Measurements from ENCODE around the gene CDH22. TPM values are rescaled to one million over a fixed set of nuclear protein-coding genes. Genes with fewer than 3 reads are reported as not detected.

CDH22 gene
- total RNA-seq, 1 experiment from 2014 or later, result 0.07 TPM

GRCh38 chr20:46285072-46285471, 23.2 kb downstream of the CDH22 start:
- in situ Hi-C loops (cut with HindIII; ENCODE audit: low pct_unique_long_range_greater_than_20kb, low sequenced_read_pairs), result no loop called here
- no peak for DNase-seq (ENCODE audit: low read depth)

GRCh38 chr20:46284040-46284427, 24.3 kb downstream of the CDH22 start:
- DNase-seq (ENCODE audit: low read depth), result no peak
- in situ Hi-C loops (cut with HindIII; ENCODE audit: low pct_unique_long_range_greater_than_20kb, low sequenced_read_pairs), result no loop called here

GRCh38 chr20:46283426-46284039, 24.8 kb downstream of the CDH22 start:
- peak; percentile 37 for DNase-seq (ENCODE audit: low read depth)
- in situ Hi-C loops (cut with HindIII; ENCODE audit: low pct_unique_long_range_greater_than_20kb, low sequenced_read_pairs), result no loop called here

- in situ Hi-C loops (cut with HindIII; ENCODE audit: low pct_unique_long_range_greater_than_20kb, low sequenced_read_pairs), result no loop called here
Observed at GRCh38 chr20:46282669-46283068, 25.6 kb downstream of the CDH22 start.

GRCh38 chr20:46279103-46279502, 29.2 kb downstream of the CDH22 start:
- DNase-seq (ENCODE audit: low read depth), result no peak
- in situ Hi-C loops (cut with HindIII; ENCODE audit: low pct_unique_long_range_greater_than_20kb, low sequenced_read_pairs), result no loop called here

More at GRCh38 chr20:46282669-46283068, 25.6 kb downstream of the CDH22 start:
- no peak for DNase-seq (ENCODE audit: low read depth)

- no peak for DNase-seq (ENCODE audit: low read depth)
- in situ Hi-C loops (cut with HindIII; ENCODE audit: low pct_unique_long_range_greater_than_20kb, low sequenced_read_pairs), result no loop called here
Observed at GRCh38 chr20:46277602-46278001, 30.7 kb downstream of the CDH22 start.

GRCh38 chr20:46276531-46276930, 31.8 kb downstream of the CDH22 start:
- no peak for DNase-seq (ENCODE audit: low read depth)
- in situ Hi-C loops (cut with HindIII; ENCODE audit: low pct_unique_long_range_greater_than_20kb, low sequenced_read_pairs), result no loop called here

GRCh38 chr20:46275091-46275490, 33.2 kb downstream of the CDH22 start:
- in situ Hi-C loops (cut with HindIII; ENCODE audit: low pct_unique_long_range_greater_than_20kb, low sequenced_read_pairs), result no loop called here
- DNase-seq (ENCODE audit: low read depth), result no peak

- DNase-seq (ENCODE audit: low read depth), result no peak
- in situ Hi-C loops (cut with HindIII; ENCODE audit: low pct_unique_long_range_greater_than_20kb, low sequenced_read_pairs), result no loop called here
Observed at GRCh38 chr20:46273717-46274116, 34.6 kb downstream of the CDH22 start.

GRCh38 chr20:46272389-46273047, 35.8 kb downstream of the CDH22 start:
- no peak for DNase-seq (ENCODE audit: low read depth)
- in situ Hi-C loops (cut with HindIII; ENCODE audit: low pct_unique_long_range_greater_than_20kb, low sequenced_read_pairs), result no loop called here

GRCh38 chr20:46270977-46271744, 37.1 kb downstream of the CDH22 start:
- in situ Hi-C loops (cut with HindIII; ENCODE audit: low pct_unique_long_range_greater_than_20kb, low sequenced_read_pairs), result no loop called here

GRCh38 chr20:46269372-46269771, 38.9 kb downstream of the CDH22 start:
- in situ Hi-C loops (cut with HindIII; ENCODE audit: low pct_unique_long_range_greater_than_20kb, low sequenced_read_pairs), result no loop called here
- DNase-seq (ENCODE audit: low read depth), result no peak

More at GRCh38 chr20:46270977-46271744, 37.1 kb downstream of the CDH22 start:
- no peak for DNase-seq (ENCODE audit: low read depth)

GRCh38 chr20:46268662-46269061, 39.6 kb downstream of the CDH22 start:
- no peak for DNase-seq (ENCODE audit: low read depth)
- in situ Hi-C loops (cut with HindIII; ENCODE audit: low pct_unique_long_range_greater_than_20kb, low sequenced_read_pairs), result no loop called here

GRCh38 chr20:46268131-46268614, 40.1 kb downstream of the CDH22 start:
- no peak for DNase-seq (ENCODE audit: low read depth)
- in situ Hi-C loops (cut with HindIII; ENCODE audit: low pct_unique_long_range_greater_than_20kb, low sequenced_read_pairs), result no loop called here

- no peak for DNase-seq (ENCODE audit: low read depth)
- in situ Hi-C loops (cut with HindIII; ENCODE audit: low pct_unique_long_range_greater_than_20kb, low sequenced_read_pairs), result no loop called here
Observed at GRCh38 chr20:46267108-46268105, 40.9 kb downstream of the CDH22 start.

- DNase-seq (ENCODE audit: low read depth), result no peak
- in situ Hi-C loops (cut with HindIII; ENCODE audit: low pct_unique_long_range_greater_than_20kb, low sequenced_read_pairs), result no loop called here
Observed at GRCh38 chr20:46265539-46265938, 42.8 kb downstream of the CDH22 start.

- in situ Hi-C loops (cut with HindIII; ENCODE audit: low pct_unique_long_range_greater_than_20kb, low sequenced_read_pairs), result no loop called here
- DNase-seq (ENCODE audit: low read depth), result no peak
Observed at GRCh38 chr20:46264391-46265266, 43.7 kb downstream of the CDH22 start.

Data from Caki2 (cell line).